GM12801 (cell line): ENCODE data around the gene IRGC.

Experiments used
- TF ChIP-seq, protein P1 (sequence below): IDR thresholded peaks from one replicate; pipeline ENCODE4 v1.5.1; 2011; ENCODE audit warnings: control low read depth; ENCODE audit not compliant: insufficient read length; ENCODE audit errors: extremely low read depth

IRGC gene, protein sequence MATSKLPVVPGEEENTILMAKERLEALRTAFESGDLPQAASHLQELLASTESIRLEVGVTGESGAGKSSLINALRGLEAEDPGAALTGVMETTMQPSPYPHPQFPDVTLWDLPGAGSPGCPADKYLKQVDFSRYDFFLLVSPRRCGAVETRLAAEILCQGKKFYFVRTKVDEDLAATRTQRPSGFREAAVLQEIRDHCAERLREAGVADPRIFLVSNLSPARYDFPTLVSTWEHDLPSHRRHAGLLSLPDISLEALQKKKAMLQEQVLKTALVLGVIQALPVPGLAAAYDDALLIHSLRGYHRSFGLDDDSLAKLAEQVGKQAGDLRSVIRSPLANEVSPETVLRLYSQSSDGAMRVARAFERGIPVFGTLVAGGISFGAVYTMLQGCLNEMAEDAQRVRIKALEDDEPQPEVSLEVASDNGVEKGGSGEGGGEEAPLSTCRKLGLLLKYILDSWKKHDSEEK

GRCh38 chr19:43715776-43716175 lies at the start of gene IRGC:
Gene IRGC, plus strand, starts transcription at chr19:43716076. Its CDS starts 2,483 bp downstream, at chr19:43718559.
- TF ChIP-seq, protein P1, sequence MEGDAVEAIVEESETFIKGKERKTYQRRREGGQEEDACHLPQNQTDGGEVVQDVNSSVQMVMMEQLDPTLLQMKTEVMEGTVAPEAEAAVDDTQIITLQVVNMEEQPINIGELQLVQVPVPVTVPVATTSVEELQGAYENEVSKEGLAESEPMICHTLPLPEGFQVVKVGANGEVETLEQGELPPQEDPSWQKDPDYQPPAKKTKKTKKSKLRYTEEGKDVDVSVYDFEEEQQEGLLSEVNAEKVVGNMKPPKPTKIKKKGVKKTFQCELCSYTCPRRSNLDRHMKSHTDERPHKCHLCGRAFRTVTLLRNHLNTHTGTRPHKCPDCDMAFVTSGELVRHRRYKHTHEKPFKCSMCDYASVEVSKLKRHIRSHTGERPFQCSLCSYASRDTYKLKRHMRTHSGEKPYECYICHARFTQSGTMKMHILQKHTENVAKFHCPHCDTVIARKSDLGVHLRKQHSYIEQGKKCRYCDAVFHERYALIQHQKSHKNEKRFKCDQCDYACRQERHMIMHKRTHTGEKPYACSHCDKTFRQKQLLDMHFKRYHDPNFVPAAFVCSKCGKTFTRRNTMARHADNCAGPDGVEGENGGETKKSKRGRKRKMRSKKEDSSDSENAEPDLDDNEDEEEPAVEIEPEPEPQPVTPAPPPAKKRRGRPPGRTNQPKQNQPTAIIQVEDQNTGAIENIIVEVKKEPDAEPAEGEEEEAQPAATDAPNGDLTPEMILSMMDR = no peak

GRCh38 chr19:43667126-43667875 lies 48.6 kb upstream of the IRGC start:
- TF ChIP-seq, protein P1 = no peak

GRCh38 chr19:43667876-43668405 lies 47.9 kb upstream of the IRGC start:
- TF ChIP-seq, protein P1 = no peak

GRCh38 chr19:43668406-43669109 lies 47.3 kb upstream of the IRGC start:
- TF ChIP-seq, protein P1 = no peak

GRCh38 chr19:43672061-43672679 lies 43.7 kb upstream of the IRGC start:
- TF ChIP-seq, protein P1 = no peak

DNA sequence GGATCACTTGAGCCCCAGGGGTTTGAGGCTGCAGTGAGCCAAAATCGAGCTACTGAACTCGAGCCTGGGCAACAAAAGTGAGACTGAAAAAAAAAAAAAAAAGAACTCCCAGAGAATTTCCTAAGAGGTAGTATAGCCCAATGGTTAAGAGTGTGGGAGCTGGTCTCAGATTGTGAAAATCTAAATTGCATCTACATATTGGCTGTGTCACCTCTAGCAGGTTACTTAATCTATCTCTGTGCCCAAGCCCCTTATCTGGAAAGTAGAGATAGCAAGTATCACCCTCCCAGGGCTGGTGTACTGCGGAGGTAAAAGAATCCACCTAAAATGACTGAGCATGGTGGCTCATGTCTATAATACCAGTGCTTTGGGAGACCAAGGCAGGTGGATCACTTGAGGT lies 42.2 kb upstream of the IRGC start:
- TF ChIP-seq, protein P1 = no peak
